ENCODE results near the gene CD46.

DNA sequence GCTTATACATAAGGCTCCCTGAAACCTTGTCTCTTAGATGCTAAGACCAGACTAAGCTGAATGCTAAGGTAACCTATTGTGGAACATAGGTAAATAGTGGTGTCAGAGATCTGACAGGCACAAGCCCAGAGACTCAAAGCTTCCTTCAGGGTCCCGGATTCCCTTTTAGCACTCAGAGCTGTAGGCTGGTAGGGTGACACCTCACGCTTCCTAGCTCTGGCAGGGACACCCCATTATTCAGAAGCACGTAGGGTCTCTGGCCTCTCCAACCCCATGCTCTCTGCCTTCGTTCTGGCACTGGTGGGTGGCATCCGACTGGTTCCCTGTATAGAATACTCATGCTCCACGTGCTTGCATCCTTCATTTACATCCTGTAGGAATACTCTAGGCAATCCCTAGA is 90.7 kb downstream of the CD46 start:
- TF ChIP-seq, protein P1, sequence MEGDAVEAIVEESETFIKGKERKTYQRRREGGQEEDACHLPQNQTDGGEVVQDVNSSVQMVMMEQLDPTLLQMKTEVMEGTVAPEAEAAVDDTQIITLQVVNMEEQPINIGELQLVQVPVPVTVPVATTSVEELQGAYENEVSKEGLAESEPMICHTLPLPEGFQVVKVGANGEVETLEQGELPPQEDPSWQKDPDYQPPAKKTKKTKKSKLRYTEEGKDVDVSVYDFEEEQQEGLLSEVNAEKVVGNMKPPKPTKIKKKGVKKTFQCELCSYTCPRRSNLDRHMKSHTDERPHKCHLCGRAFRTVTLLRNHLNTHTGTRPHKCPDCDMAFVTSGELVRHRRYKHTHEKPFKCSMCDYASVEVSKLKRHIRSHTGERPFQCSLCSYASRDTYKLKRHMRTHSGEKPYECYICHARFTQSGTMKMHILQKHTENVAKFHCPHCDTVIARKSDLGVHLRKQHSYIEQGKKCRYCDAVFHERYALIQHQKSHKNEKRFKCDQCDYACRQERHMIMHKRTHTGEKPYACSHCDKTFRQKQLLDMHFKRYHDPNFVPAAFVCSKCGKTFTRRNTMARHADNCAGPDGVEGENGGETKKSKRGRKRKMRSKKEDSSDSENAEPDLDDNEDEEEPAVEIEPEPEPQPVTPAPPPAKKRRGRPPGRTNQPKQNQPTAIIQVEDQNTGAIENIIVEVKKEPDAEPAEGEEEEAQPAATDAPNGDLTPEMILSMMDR (IDR thresholded peaks at IDR 0.05) = no peak
- TF ChIP-seq POLR2A (IDR thresholded peaks at IDR 0.05) = no peak
- TF ChIP-seq EP300 (IDR thresholded peaks at IDR 0.05) = no peak

All from ovary (tissue), 3 donors.